MCF 10A (cell line): ENCODE data around the gene ABCC4. TPM values are rescaled to one million over a fixed set of nuclear protein-coding genes. Genes with fewer than 3 reads are reported as not detected.

Source experiments
- BruUV-seq: library from RNA; stranded (reverse); fragments of 400-500 nt; replicated peaks from 2 replicates; lab custom pipeline; 2021; lab: Mats Ljungman, UMichigan
- CTCF ChIA-PET: fragments of 300-600 bp; sonication (Branson Sonifier 250); formaldehyde crosslinking; extraction: SDS; loops from one replicate; lab custom pipeline; 2021; ENCODE audit warnings: antibody characterized with exemption, inconsistent platforms; lab: Yijun Ruan, JAX
- POLR2A ChIA-PET: fragments of 300-600, 350-650 bp; sonication (Branson Sonifier 250); formaldehyde crosslinking; extraction: SDS; loops from one replicate; lab custom pipeline; 2020; ENCODE audit warnings: antibody characterized with exemption, inconsistent platforms; lab: Yijun Ruan, JAX
- DNase-seq: peaks from one replicate; pipeline ENCODE4 v3.0.0-alpha.2; 2018; ENCODE audit not compliant: unreplicated experiment
- H3K27ac Mint-ChIP-seq: one replicate; pipeline ENCODE4 v1.8.0; 2022; ENCODE audit warnings: mild to moderate bottlenecking, low read depth, mixed read lengths; ENCODE audit not compliant: unreplicated experiment
- H3K27me3 Mint-ChIP-seq: one replicate; pipeline ENCODE4 v1.8.0; 2022; ENCODE audit warnings: mixed read lengths; ENCODE audit not compliant: insufficient read depth, unreplicated experiment
- H3K36me3 Mint-ChIP-seq: one replicate; pipeline ENCODE4 v1.8.0; 2022; ENCODE audit warnings: mild to moderate bottlenecking, moderate library complexity, mixed read lengths; ENCODE audit not compliant: insufficient read depth, unreplicated experiment
- H3K4me1 Mint-ChIP-seq: one replicate; pipeline ENCODE4 v1.8.0; 2022; ENCODE audit warnings: mixed read lengths; ENCODE audit not compliant: insufficient read depth, unreplicated experiment
- H3K4me3 Mint-ChIP-seq: one replicate; pipeline ENCODE4 v1.8.0; 2022; ENCODE audit warnings: mild to moderate bottlenecking, moderate library complexity, mixed read lengths; ENCODE audit not compliant: unreplicated experiment
- H3K9me3 Mint-ChIP-seq: one replicate; pipeline ENCODE4 v1.8.0; 2022; ENCODE audit warnings: mixed read lengths; ENCODE audit not compliant: unreplicated experiment
- CTCF ChIP-seq: fragments of 200-600 bp; IDR thresholded peaks from one replicate; pipeline ENCODE4 v1.8.0; 2022; ENCODE audit warnings: antibody characterized with exemption, mild to moderate bottlenecking; ENCODE audit not compliant: unreplicated experiment
- intact Hi-C: fragments of 100-400 bp; cut with micrococcal nuclease; formaldehyde crosslinking; loops from 2 replicates; pipeline ENCODE4 v1.14.1; 2022
- total RNA-seq: library from RNA; stranded (reverse); gene quantifications from 2 replicates; pipeline ENCODE4 v1.2.3, GENCODE V29; 2022

The ABCC4 gene
- total RNA-seq, 1 experiment from 2014 or later, result 13.9 TPM

GRCh38 chr13:95133498-95133897 is 167.8 kb downstream of the ABCC4 start:
- no peak for DNase-seq
- Mint-ChIP-seq H3K4me1 (peaks cover 3% of the 10 kb centered on the region), H3K9me3 (no peaks in the 10 kb centered on the region), H3K27me3 (no peaks in the 10 kb centered on the region), H3K27ac (no peak overlapping the region), H3K36me3 (peaks cover 9% of the 10 kb centered on the region), H3K4me3 (no peak overlapping the region)
- intact Hi-C loops, result no loop called here
- BruUV-seq, result no TSS peak
- ChIA-PET POLR2A (interaction anchor here (0.6 kb wide), 1 partner anchor 474 kb away, joined by 3 read pairs; no protein-coding TSS in a partner anchor), CTCF (interaction anchor here (3.0 kb wide), 1 partner anchor 23 kb away, joined by 15 read pairs; no protein-coding TSS in a partner anchor)
- no peak for TF ChIP-seq CTCF

GRCh38 chr13:95129004-95129403 is 172.2 kb downstream of the ABCC4 start:
- no peak overlapping the region for H3K27ac Mint-ChIP-seq
- H3K4me3 Mint-ChIP-seq, result no peak overlapping the region
- DNase-seq, result no peak
- H3K4me1 Mint-ChIP-seq, result peaks cover 12% of the 10 kb centered on the region
- no peaks in the 10 kb centered on the region for H3K9me3 Mint-ChIP-seq
- H3K27me3 Mint-ChIP-seq, result no peaks in the 10 kb centered on the region
- CTCF ChIA-PET, result interaction anchor here (1.8 kb wide), 1 partner anchor 454 kb away, joined by 4 read pairs; no protein-coding TSS in a partner anchor
- TF ChIP-seq CTCF, result no peak
- POLR2A ChIA-PET, result interaction anchor here (0.7 to 0.8 kb wide), 2 partner anchors 9 to 107 kb away, joined by 3 to 4 read pairs; no protein-coding TSS in a partner anchor
- intact Hi-C loops, result no loop called here
- H3K36me3 Mint-ChIP-seq, result peaks cover 5% of the 10 kb centered on the region
- no TSS peak for BruUV-seq

DNA sequence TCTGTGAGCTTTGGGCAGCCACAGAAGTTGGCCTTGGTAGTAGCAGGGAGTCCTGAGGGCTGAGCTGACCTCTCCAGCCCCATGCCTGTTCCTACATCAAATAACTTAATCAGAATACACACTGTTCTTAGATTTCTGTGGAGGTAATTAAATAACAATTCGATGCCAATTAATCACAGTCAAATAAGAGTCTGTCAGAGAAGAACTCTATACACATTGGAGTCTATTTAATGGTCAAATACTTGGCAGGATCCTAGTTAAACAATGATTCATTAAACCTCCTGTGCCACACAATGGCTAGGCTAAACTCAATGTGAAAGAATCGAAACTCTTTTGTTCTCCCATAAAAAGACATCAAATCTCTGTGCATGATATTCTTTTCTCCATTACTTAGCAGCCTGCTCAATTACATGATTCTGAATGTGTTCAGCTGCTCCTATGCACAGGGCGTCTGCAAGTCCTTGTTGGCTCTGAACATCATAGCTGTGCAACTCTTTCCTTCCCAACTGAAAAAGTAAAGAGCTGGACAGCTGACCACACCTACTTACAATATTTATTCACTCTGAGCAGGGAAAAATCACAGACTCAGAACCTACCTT is 173.1 kb downstream of the ABCC4 start:
- POLR2A ChIA-PET, result no interaction called here
- peaks cover 5% of the 10 kb centered on the region for H3K36me3 Mint-ChIP-seq
- no peak overlapping the region for H3K27ac Mint-ChIP-seq
- no peaks in the 10 kb centered on the region for H3K27me3 Mint-ChIP-seq
- intact Hi-C loops, result no loop called here
- BruUV-seq, result no TSS peak
- no peaks in the 10 kb centered on the region for H3K9me3 Mint-ChIP-seq
- no peak overlapping the region for H3K4me3 Mint-ChIP-seq
- DNase-seq, result peak; percentile 22
- no peak for TF ChIP-seq CTCF
- CTCF ChIA-PET, result interaction anchor here (0.8 to 1.8 kb wide), 3 partner anchors 11 to 454 kb away, joined by 4 to 6 read pairs (median 4); no protein-coding TSS in a partner anchor
- H3K4me1 Mint-ChIP-seq, result peaks cover 16% of the 10 kb centered on the region

DNA sequence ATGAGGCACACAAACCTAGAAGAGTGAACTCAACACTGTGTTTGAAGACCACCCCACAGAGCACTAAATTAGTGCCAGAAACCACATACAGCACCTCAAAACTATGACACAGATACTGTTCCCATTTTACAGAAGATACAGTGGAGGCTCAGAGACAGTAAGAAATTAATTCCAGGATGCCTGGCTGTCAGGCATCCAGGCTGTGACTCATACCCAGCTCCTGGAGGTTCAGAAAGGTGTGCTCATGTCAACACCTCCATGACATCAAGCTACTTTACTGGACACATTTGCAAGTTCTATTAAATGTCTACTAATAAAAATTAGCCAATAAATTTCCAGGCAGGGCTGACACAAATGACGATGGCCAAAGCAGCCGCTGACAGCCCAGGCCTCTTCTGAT is 176.3 kb downstream of the ABCC4 start:
- ChIA-PET POLR2A (no interaction called here), CTCF (no interaction called here)
- no peak overlapping the region for H3K27ac Mint-ChIP-seq
- H3K9me3 Mint-ChIP-seq, result no peaks in the 10 kb centered on the region
- intact Hi-C loops, result no loop called here
- no peak for TF ChIP-seq CTCF
- no TSS peak for BruUV-seq
- no peaks in the 10 kb centered on the region for H3K27me3 Mint-ChIP-seq
- no peaks in the 10 kb centered on the region for H3K36me3 Mint-ChIP-seq
- peaks cover 23% of the 10 kb centered on the region for H3K4me1 Mint-ChIP-seq
- peak; percentile 9 for DNase-seq
- H3K4me3 Mint-ChIP-seq, result no peak overlapping the region
